ENCODE measurements around the gene NUP93.

GRCh38 chr16:56722200-56722842 lies 7.6 kb upstream of the NUP93 start:
- TF ChIP-seq CTCF (conservative IDR thresholded peaks at IDR 0.05) (no peak), EZH2 (IDR thresholded peaks at IDR 0.05; ENCODE audit: low read depth) (no peak)
